H1 (cell line): ENCODE results near the gene GK2. TPM values are rescaled to one million over a fixed set of nuclear protein-coding genes. Genes with fewer than 3 reads are reported as not detected.

Experiments
- CTCF ChIA-PET: fragments of 300-600 bp; sonication (Branson Sonifier 250); formaldehyde crosslinking; loops from one replicate; lab custom pipeline; 2021; ENCODE audit not compliant: partially characterized antibody; lab: Charles Lee
- POLR2A ChIA-PET: fragments of 300-600 bp; sonication (Branson Sonifier 250); formaldehyde crosslinking; loops from one replicate; lab custom pipeline; 2021; ENCODE audit warnings: inconsistent platforms; ENCODE audit not compliant: partially characterized antibody; lab: Charles Lee
- DNase-seq, 2 experiments: peaks; one replicate each; pipeline versions ENCODE4 v3.0.0 to v3.0.0-alpha.2; 2010 to 2022; ENCODE audit warnings: low spot score in 2 of 2, low read depth in 1 of 2, mixed read lengths in 1 of 2
- FAIRE-seq: peaks from 2 replicates; lab custom pipeline; 2011; peaks lifted over from hg19 to GRCh38; lab: Jason Lieb, UNC
- H2AFZ ChIP-seq: 2 replicates; pipeline ENCODE4 v1.8.1; 2012; ENCODE audit warnings: low read length, inconsistent platforms
- H2AK5ac ChIP-seq: 2 replicates; pipeline ENCODE4 v1.6.1; 2013; ENCODE audit warnings: low read depth, low read length
- H2BK120ac ChIP-seq: replicated peaks from 2 replicates; pipeline ENCODE3; 2013; ENCODE audit warnings: low read depth, low read length, inconsistent platforms
- H2BK12ac ChIP-seq: 2 replicates; pipeline ENCODE4 v1.6.1; 2013; ENCODE audit warnings: low read depth, low read length
- H2BK15ac ChIP-seq: 2 replicates; pipeline ENCODE4 v1.6.1; 2013; ENCODE audit warnings: low read length
- H2BK20ac ChIP-seq: 2 replicates; pipeline ENCODE4 v1.6.1; 2013; ENCODE audit warnings: low read length
- H2BK5ac ChIP-seq: 2 replicates; pipeline ENCODE4 v1.6.1; 2013; ENCODE audit warnings: low read depth, low read length
- H3K14ac ChIP-seq: 2 replicates; pipeline ENCODE4 v1.6.1; 2013; ENCODE audit warnings: inconsistent platforms; ENCODE audit not compliant: insufficient read length
- H3K18ac ChIP-seq: 2 replicates; pipeline ENCODE4 v1.6.1; 2013; ENCODE audit warnings: low read length; ENCODE audit errors: extremely low read depth
- H3K23ac ChIP-seq: 2 replicates; pipeline ENCODE4 v1.6.1; 2013; ENCODE audit warnings: inconsistent platforms; ENCODE audit not compliant: insufficient read length
- H3K23me2 ChIP-seq: 2 replicates; pipeline ENCODE4 v1.6.1; 2013; ENCODE audit warnings: low read depth, low read length
- H3K27ac ChIP-seq: 2 replicates; pipeline ENCODE4 v1.6.1; 2011; ENCODE audit warnings: low read depth, low read length, inconsistent platforms
- H3K27me3 ChIP-seq, 4 experiments: replicated peaks in 1 of 4; 1 replicate in 1 of 4; 2 replicates in 3 of 4; pipeline versions ENCODE4 v1.6.1 to v1.8.1; 2011 to 2013; ENCODE audit warnings: low read length in 3 of 4, mild to moderate bottlenecking in 3 of 4, inconsistent platforms in 2 of 4, mixed read lengths in 2 of 4, moderate library complexity in 1 of 4; ENCODE audit not compliant: control insufficient read depth in 3 of 4, insufficient read depth in 3 of 4; ENCODE audit errors: extremely low read depth in 1 of 4
- H3K36me3 ChIP-seq, 4 experiments: 2 replicates each; pipeline versions ENCODE4 v1.6.1 to v1.8.1; 2011 to 2013; ENCODE audit warnings: mild to moderate bottlenecking in 4 of 4, low read length in 3 of 4, moderate library complexity in 2 of 4, control low read depth in 1 of 4, inconsistent platforms in 1 of 4; ENCODE audit not compliant: insufficient read depth in 4 of 4, control insufficient read depth in 2 of 4
- H3K4ac ChIP-seq: replicated peaks from 2 replicates; pipeline ENCODE3; 2013; ENCODE audit warnings: low read length, low read depth, mixed read lengths, inconsistent platforms; ENCODE audit not compliant: insufficient read length
- H3K4me1 ChIP-seq, 4 experiments: replicated peaks in 1 of 4; 1 replicate in 1 of 4; 2 replicates in 3 of 4; pipeline versions ENCODE4 v1.6.1 to v1.8.1; 2011 to 2013; ENCODE audit warnings: low read length in 3 of 4, inconsistent platforms in 2 of 4, mixed read lengths in 1 of 4; ENCODE audit not compliant: insufficient read depth in 4 of 4, control insufficient read depth in 3 of 4
- H3K4me2 ChIP-seq, 2 experiments: 2 replicates each; pipeline versions ENCODE4 v1.6.1 to v1.8.1; 2011 to 2013; ENCODE audit warnings: low read depth in 2 of 2, low read length in 2 of 2, control low read depth in 1 of 2, inconsistent platforms in 1 of 2, mild to moderate bottlenecking in 1 of 2; ENCODE audit not compliant: insufficient read depth in 1 of 2
- H3K4me3 ChIP-seq, 4 experiments: fragments of 200-600, 300-600 bp in 1 of 4; sonication (generic), shearing (Covaris generic), sonication (Bioruptor Twin) in 1 of 4; 2 replicates each; pipeline versions ENCODE4 v1.5.1 to v1.8.1; 2011 to 2016; ENCODE audit warnings: low read length in 4 of 4, low read depth in 3 of 4, control low read depth in 2 of 4, inconsistent platforms in 2 of 4, mild to moderate bottlenecking in 2 of 4, mixed read lengths in 1 of 4, moderate library complexity in 1 of 4; ENCODE audit not compliant: insufficient read depth in 2 of 4; ENCODE audit errors: extremely low read depth in 1 of 4
- H3K56ac ChIP-seq: replicated peaks from 2 replicates; pipeline ENCODE3; 2013; ENCODE audit warnings: low read depth, mild to moderate bottlenecking, mixed read lengths, low read length, inconsistent platforms; ENCODE audit not compliant: insufficient read length
- H3K79me1 ChIP-seq: 2 replicates; pipeline ENCODE4 v1.6.1; 2013; ENCODE audit warnings: low read depth, low read length, control low read depth
- H3K79me2 ChIP-seq, 2 experiments: 2 replicates each; pipeline versions ENCODE4 v1.6.1 to v1.8.1; 2012 to 2013; ENCODE audit warnings: low read length in 2 of 2, mild to moderate bottlenecking in 2 of 2, inconsistent platforms in 1 of 2; ENCODE audit not compliant: insufficient read depth in 2 of 2, control insufficient read depth in 1 of 2
- H3K9ac ChIP-seq, 4 experiments: replicated peaks in 1 of 4; 1 replicate in 1 of 4; 2 replicates in 3 of 4; pipeline versions ENCODE4 v1.6.1 to v1.8.1; 2011 to 2013; ENCODE audit warnings: low read depth in 3 of 4, low read length in 3 of 4, control low read depth in 2 of 4, mild to moderate bottlenecking in 2 of 4, moderate library complexity in 2 of 4, inconsistent platforms in 1 of 4; ENCODE audit errors: extremely low read depth in 1 of 4
- H3K9me3 ChIP-seq, 2 experiments: 2 replicates each; pipeline versions ENCODE4 v1.6.1 to v1.8.1; 2012 to 2013; ENCODE audit warnings: mild to moderate bottlenecking in 2 of 2, moderate library complexity in 2 of 2, control low read depth in 1 of 2, inconsistent platforms in 1 of 2, low read depth in 1 of 2, low read length in 1 of 2, mixed read lengths in 1 of 2; ENCODE audit not compliant: insufficient read depth in 2 of 2
- H4K20me1 ChIP-seq, 2 experiments: replicated peaks in 1 of 2; 2 replicates each; pipeline versions ENCODE3 to v1.8.1; 2011 to 2013; ENCODE audit warnings: inconsistent platforms in 2 of 2, low read length in 2 of 2, mild to moderate bottlenecking in 1 of 2; ENCODE audit not compliant: insufficient read depth in 2 of 2, control insufficient read depth in 1 of 2
- H4K5ac ChIP-seq: 2 replicates; pipeline ENCODE4 v1.6.1; 2013; ENCODE audit warnings: low read length, low read depth, mixed read lengths, inconsistent platforms; ENCODE audit not compliant: insufficient read length
- H4K8ac ChIP-seq: 2 replicates; pipeline ENCODE4 v1.8.0; 2013; ENCODE audit warnings: mild to moderate bottlenecking, moderate library complexity, low read length, inconsistent platforms; ENCODE audit not compliant: insufficient read depth; ENCODE audit errors: extremely low read depth
- H4K91ac ChIP-seq: replicated peaks from 2 replicates; pipeline ENCODE3; 2013; ENCODE audit warnings: low read length, mixed read lengths, inconsistent platforms; ENCODE audit not compliant: insufficient read length
- ATF2 ChIP-seq: IDR thresholded peaks from 2 replicates; pipeline ENCODE4 v1.6.1; 2012; ENCODE audit warnings: low read length, inconsistent platforms
- ATF3 ChIP-seq: IDR thresholded peaks from 2 replicates; pipeline ENCODE4 v1.6.1; 2011; ENCODE audit warnings: low read depth, mild to moderate bottlenecking, low read length; ENCODE audit not compliant: insufficient read depth
- BCL11A ChIP-seq, 2 experiments: IDR thresholded peaks; one replicate each; pipeline ENCODE4 v1.6.1; 2011; ENCODE audit warnings: low read depth in 2 of 2, low read length in 2 of 2, mild to moderate bottlenecking in 2 of 2
- CBX8 ChIP-seq: fragments of 300-800, 300-1000 bp; sonication (generic); IDR thresholded peaks from 2 replicates; pipeline ENCODE4 v1.7.1; 2016; ENCODE audit warnings: low read depth, low read length, borderline replicate concordance
- CREB1 ChIP-seq: IDR thresholded peaks from 2 replicates; pipeline ENCODE4 v1.6.1; 2012; ENCODE audit warnings: inconsistent platforms
- GABPA ChIP-seq: IDR thresholded peaks from 2 replicates; pipeline ENCODE4 v1.6.1; 2011; ENCODE audit warnings: mild to moderate bottlenecking, low read length, moderate library complexity, borderline replicate concordance; ENCODE audit not compliant: insufficient read depth
- KDM1A ChIP-seq: fragments of 200-600, 300-600 bp; sonication (generic); IDR thresholded peaks from 2 replicates; pipeline ENCODE4 v1.7.1; 2016; ENCODE audit warnings: mild to moderate bottlenecking, low read length, borderline replicate concordance
- KDM4A ChIP-seq: IDR thresholded peaks from one replicate; pipeline ENCODE4 v1.7.1; 2012; ENCODE audit warnings: low read depth, mild to moderate bottlenecking, moderate library complexity, low read length, inconsistent platforms; ENCODE audit not compliant: severe bottlenecking
- MAFK ChIP-seq: IDR thresholded peaks from 2 replicates; pipeline ENCODE4 v1.6.1; 2012; ENCODE audit warnings: low read depth, mild to moderate bottlenecking, improper control_type of control experiment, low read length
- NRF1 ChIP-seq: IDR thresholded peaks from 2 replicates; pipeline ENCODE4 v1.6.1; 2011; ENCODE audit warnings: mild to moderate bottlenecking, low read depth, low read length, improper control_type of control experiment
- POLR2AphosphoS5 ChIP-seq: IDR thresholded peaks from 2 replicates; pipeline ENCODE4 v1.6.1; 2011; ENCODE audit warnings: low read depth, low read length
- RBBP5 ChIP-seq: IDR thresholded peaks from 2 replicates; pipeline ENCODE4 v1.7.1; 2012; ENCODE audit warnings: low read depth, mild to moderate bottlenecking, inconsistent platforms, low read length, moderate library complexity, borderline replicate concordance
- RXRA ChIP-seq: IDR thresholded peaks from 2 replicates; pipeline ENCODE4 v1.6.1; 2011; ENCODE audit warnings: low read depth, mild to moderate bottlenecking, low read length, moderate library complexity; ENCODE audit not compliant: insufficient read depth
- TCF12 ChIP-seq: IDR thresholded peaks from 2 replicates; pipeline ENCODE4 v1.6.1; 2011; ENCODE audit warnings: low read depth, mild to moderate bottlenecking, low read length
- polyA plus RNA-seq, 7 experiments: library from polyadenylated mRNA; depleted of rRNA in 3 of 7; stranded (reverse) in 5 of 7; unstranded in 2 of 7; fragments of >200 nt in 5 of 7; fragments of 200-250 nt in 2 of 7; gene quantifications; 1 replicate in 5 of 7; 2 replicates in 1 of 7; 4 replicates in 1 of 7; pipeline versions ENCODE4 v1.2.1 to v1.2.3, GENCODE V29; 2011 to 2013; ENCODE audit warnings: missing spikeins in 2 of 7, mixed read lengths in 2 of 7
- total RNA-seq: library from RNA; stranded (reverse); fragmentation: NEBNext Ultra II Directional; extraction: Animal tissue kit (Norgen Biotek cat#: 25700); gene quantifications from 2 replicates; pipeline ENCODE4 v1.2.1, GENCODE V29; 2021

The GK2 gene
- total and polyA plus RNA-seq, 2 of the 8 experiments (the other 6 are each of a cell fraction or from before 2014, with no cell fraction given): not detected

GRCh38 chr4:79396794-79397193, 11.2 kb downstream of the GK2 start:
- H4K20me1 ChIP-seq: no peaks in the 10 kb centered on the region
- no peaks in the 10 kb centered on the region for H3K9me3 ChIP-seq
- no peak overlapping the region for H3K14ac ChIP-seq
- no peak overlapping the region for H3K4me2 ChIP-seq
- no peaks in the 10 kb centered on the region for H3K27me3 ChIP-seq
- H2BK12ac ChIP-seq: no peak overlapping the region
- H3K4me3 ChIP-seq: no peak overlapping the region
- H3K79me2 ChIP-seq: no peaks in the 10 kb centered on the region
- CTCF ChIA-PET: no interaction called here
- H3K9ac ChIP-seq: no peak overlapping the region
- DNase-seq (no peak), FAIRE-seq (no peak)
- no peaks in the 10 kb centered on the region for H3K79me1 ChIP-seq
- no peak overlapping the region for H2AFZ ChIP-seq
- H3K18ac ChIP-seq: no peak overlapping the region
- no peak overlapping the region for H3K4ac ChIP-seq
- no peak overlapping the region for H2BK120ac ChIP-seq
- no peak overlapping the region for H3K27ac ChIP-seq
- H3K23ac ChIP-seq: no peak overlapping the region
- no peaks in the 10 kb centered on the region; a peak in 1 of 8 replicates for H3K36me3 ChIP-seq
- no peaks in the 10 kb centered on the region for H3K4me1 ChIP-seq
- H4K91ac ChIP-seq: no peak overlapping the region
- H3K23me2 ChIP-seq: no peaks in the 10 kb centered on the region
- no peak overlapping the region for H3K56ac ChIP-seq
- POLR2A ChIA-PET: no interaction called here
- H4K5ac ChIP-seq: no peak overlapping the region
- H2BK20ac ChIP-seq: no peak overlapping the region
- H2BK5ac ChIP-seq: no peak overlapping the region
- no peak overlapping the region for H2AK5ac ChIP-seq
- no peak overlapping the region for H4K8ac ChIP-seq
- H2BK15ac ChIP-seq: no peak overlapping the region
- TF ChIP-seq RXRA: no peak
- TF ChIP-seq CREB1: no peak
- no peak for TF ChIP-seq RBBP5
- no peak for TF ChIP-seq ATF3
- no peak for TF ChIP-seq KDM4A
- TF ChIP-seq TCF12: no peak
- TF ChIP-seq KDM1A: no peak
- no peak for TF ChIP-seq MAFK
- TF ChIP-seq POLR2AphosphoS5: no peak
- TF ChIP-seq ATF2: no peak
- TF ChIP-seq GABPA: no peak
- TF ChIP-seq NRF1: no peak
- no peak for TF ChIP-seq BCL11A (IDR thresholded peaks at IDR 0.05; ENCODE audit: low read depth in 2 of 2, low read length in 2 of 2)
- no peak for TF ChIP-seq CBX8
